CD4-positive, alpha-beta memory T cell (primary cell): ENCODE measurements around the gene SETD2. TPM values are rescaled to one million over a fixed set of nuclear protein-coding genes. Genes with fewer than 3 reads are reported as not detected.

Experiments used
- CTCF ChIA-PET: fragments of 350-600 bp; sonication (Branson Sonifier 250); formaldehyde crosslinking; loops from one replicate; lab custom pipeline; 2021; ENCODE audit warnings: inconsistent platforms; ENCODE audit not compliant: partially characterized antibody; lab: Charles Lee
- POLR2A ChIA-PET: fragments of 350-600 bp; sonication (Branson Sonifier 250); formaldehyde crosslinking; loops from one replicate; lab custom pipeline; 2021; ENCODE audit not compliant: partially characterized antibody; lab: Charles Lee
- DNase-seq, 5 donors: peaks; one replicate each; pipeline versions ENCODE4 v3.0.0 to v3.0.0-alpha.2; 2020 to 2022; ENCODE audit warnings: mixed read lengths in 1 of 5
- H3K27ac ChIP-seq: one replicate; pipeline ENCODE4 v1.7.0; 2013; ENCODE audit warnings: low read depth, low read length
- H3K27me3 ChIP-seq: 2 replicates; pipeline ENCODE4 v1.7.0; 2013; ENCODE audit warnings: mild to moderate bottlenecking, low read length, moderate library complexity; ENCODE audit not compliant: insufficient read depth
- H3K36me3 ChIP-seq: 2 replicates; pipeline ENCODE4 v1.7.0; 2013; ENCODE audit warnings: mild to moderate bottlenecking, low read length, moderate library complexity; ENCODE audit not compliant: insufficient read depth
- H3K4me1 ChIP-seq: 2 replicates; pipeline ENCODE4 v1.7.0; 2013; ENCODE audit warnings: mild to moderate bottlenecking, low read length, moderate library complexity; ENCODE audit not compliant: insufficient read depth
- H3K4me3 ChIP-seq, 2 donors: one replicate each; pipeline ENCODE4 v1.7.0; 2013; ENCODE audit warnings: low read length in 2 of 2, mild to moderate bottlenecking in 1 of 2
- H3K9me3 ChIP-seq, 2 donors: one replicate each; pipeline ENCODE4 v1.7.0; 2013; ENCODE audit warnings: low read length in 2 of 2, control low read depth in 1 of 2; ENCODE audit not compliant: control insufficient read depth in 1 of 2
- H3K27ac Mint-ChIP-seq, 7 donors: one replicate each; pipeline ENCODE4 v1.8.0; 2020 to 2021; ENCODE audit warnings: mixed read lengths in 7 of 7, mild to moderate bottlenecking in 6 of 7, inconsistent platforms in 3 of 7, moderate library complexity in 3 of 7
- H3K27me3 Mint-ChIP-seq, 2 donors: one replicate each; pipeline ENCODE4 v1.8.0; 2020 to 2021; ENCODE audit warnings: mixed read lengths in 2 of 2
- H3K36me3 Mint-ChIP-seq, 2 donors: one replicate each; pipeline ENCODE4 v1.8.0; 2020 to 2021; ENCODE audit warnings: mixed read lengths in 2 of 2, inconsistent platforms in 1 of 2, mild to moderate bottlenecking in 1 of 2
- H3K4me1 Mint-ChIP-seq, 4 donors: one replicate each; pipeline ENCODE4 v1.8.0; 2020 to 2021; ENCODE audit warnings: mixed read lengths in 4 of 4, mild to moderate bottlenecking in 1 of 4
- H3K4me3 Mint-ChIP-seq, 8 donors: one replicate each; pipeline ENCODE4 v1.8.0; 2020 to 2021; ENCODE audit warnings: mixed read lengths in 8 of 8, mild to moderate bottlenecking in 7 of 8, moderate library complexity in 6 of 8, inconsistent platforms in 3 of 8
- H3K9me3 Mint-ChIP-seq, 8 donors: one replicate each; pipeline ENCODE4 v1.8.0; 2020 to 2021; ENCODE audit warnings: mixed read lengths in 8 of 8, mild to moderate bottlenecking in 5 of 8, inconsistent platforms in 3 of 8, moderate library complexity in 1 of 8
- intact Hi-C: fragments of 100-400 bp; cut with micrococcal nuclease; formaldehyde crosslinking; loops from one replicate; pipeline ENCODE4 v1.15.1; 2023
- polyA plus RNA-seq, 2 donors: library from polyadenylated mRNA; unstranded; fragments of 300-500 nt; fragmentation: Illumina TruSeq; gene quantifications; one replicate each; pipeline ENCODE4 v1.2.3, GENCODE V29; 2021
- total RNA-seq, 2 experiments: library from RNA; stranded (reverse); gene quantifications; one replicate each; pipeline ENCODE4 v1.2.3, GENCODE V29; 2021

SETD2 gene
- total and polyA plus RNA-seq, 4 experiments from 2014 or later: 3.4 to 74.1 (median 50.0) TPM

GRCh38 chr3:47092090-47092489 is 71.8 kb downstream of the SETD2 start:
- CTCF ChIA-PET: no interaction called here
- H3K27me3 Mint-ChIP-seq: no peaks in the 10 kb centered on the region
- H3K36me3 Mint-ChIP-seq: peaks cover 34 to 60% of the 10 kb centered on the region in 2 donors
- Histone ChIP-seq H3K4me1 (no peaks in the 10 kb centered on the region), H3K27ac (no peak overlapping the region), H3K4me3 (no peak overlapping the region), H3K36me3 (peaks cover 40% of the 10 kb centered on the region), H3K27me3 (no peaks in the 10 kb centered on the region), H3K9me3 (no peaks in the 10 kb centered on the region)
- DNase-seq: no peak
- no peak overlapping the region for H3K4me3 Mint-ChIP-seq
- no peak overlapping the region for H3K27ac Mint-ChIP-seq
- POLR2A ChIA-PET: no interaction called here
- peaks cover 0 to 9% (median 7%) of the 10 kb centered on the region in 4 donors for H3K4me1 Mint-ChIP-seq
- intact Hi-C loops: no loop called here
- H3K9me3 Mint-ChIP-seq: no peaks in the 10 kb centered on the region

DNA sequence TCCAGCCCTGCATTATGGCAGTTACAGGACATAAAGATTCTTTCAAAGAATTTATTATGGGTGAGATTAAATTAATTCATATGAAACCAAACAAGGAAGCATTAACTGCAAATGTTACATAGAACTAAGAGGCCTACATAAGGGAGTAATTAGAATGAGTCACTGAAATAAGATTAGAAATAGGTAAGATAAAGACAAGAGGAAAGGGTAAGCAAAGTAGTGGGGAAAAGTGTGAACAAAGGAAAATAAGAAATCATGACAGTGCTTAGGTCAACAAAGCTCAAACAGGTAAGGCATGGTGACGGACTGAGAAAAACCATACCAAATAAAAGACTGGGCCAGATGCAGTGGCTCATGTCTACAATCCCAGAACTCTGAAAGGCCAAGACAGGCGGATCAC is 74.3 kb downstream of the SETD2 start:
- H3K27ac ChIP-seq: no peak overlapping the region
- no peaks in the 10 kb centered on the region for H3K4me1 ChIP-seq
- ChIA-PET POLR2A (no interaction called here), CTCF (no interaction called here)
- no peak overlapping the region for H3K4me3 ChIP-seq
- no peak overlapping the region for H3K4me3 Mint-ChIP-seq
- intact Hi-C loops: no loop called here
- peaks cover 29 to 58% of the 10 kb centered on the region in 2 donors for H3K36me3 Mint-ChIP-seq
- H3K27me3 Mint-ChIP-seq: no peaks in the 10 kb centered on the region
- H3K27me3 ChIP-seq: no peaks in the 10 kb centered on the region
- H3K4me1 Mint-ChIP-seq: peaks cover 0 to 8% (median 5%) of the 10 kb centered on the region in 4 donors
- H3K27ac Mint-ChIP-seq: peak overlapping the region in 4 of 7 donors; percentile 20 to 83 (median 58)
- DNase-seq: no peak
- peaks cover 35% of the 10 kb centered on the region for H3K36me3 ChIP-seq
- no peaks in the 10 kb centered on the region for H3K9me3 Mint-ChIP-seq
- no peaks in the 10 kb centered on the region for H3K9me3 ChIP-seq

GRCh38 chr3:47086071-47086470 is 77.8 kb downstream of the SETD2 start:
- Mint-ChIP-seq H3K4me3 (no peak overlapping the region), H3K36me3 (peaks cover 45 to 75% of the 10 kb centered on the region in 2 donors), H3K9me3 (no peaks in the 10 kb centered on the region), H3K27ac (peak overlapping the region in 3 of 7 donors; percentile 44 to 72 (median 70)), H3K27me3 (no peaks in the 10 kb centered on the region), H3K4me1 (peaks cover 11 to 17% (median 15%) of the 10 kb centered on the region in 4 donors)
- no peak for DNase-seq
- no peaks in the 10 kb centered on the region for H3K27me3 ChIP-seq
- no peaks in the 10 kb centered on the region for H3K4me1 ChIP-seq
- intact Hi-C loops: no loop called here
- POLR2A ChIA-PET: no interaction called here
- CTCF ChIA-PET: no interaction called here
- no peak overlapping the region for H3K4me3 ChIP-seq
- H3K36me3 ChIP-seq: peaks cover 47% of the 10 kb centered on the region
- no peaks in the 10 kb centered on the region for H3K9me3 ChIP-seq
- H3K27ac ChIP-seq: no peak overlapping the region

- intact Hi-C loops: no loop called here
- Histone ChIP-seq H3K9me3 (no peaks in the 10 kb centered on the region), H3K4me3 (no peak overlapping the region), H3K27ac (no peak overlapping the region), H3K36me3 (peaks cover 50% of the 10 kb centered on the region), H3K27me3 (no peaks in the 10 kb centered on the region), H3K4me1 (no peaks in the 10 kb centered on the region)
- H3K27me3 Mint-ChIP-seq: no peaks in the 10 kb centered on the region
- CTCF ChIA-PET: interaction anchor here (1.3 to 1.5 kb wide), 2 partner anchors 17 to 80 kb away, joined by 3 to 4 read pairs; partner anchors contain the start of gene SETD2
- H3K9me3 Mint-ChIP-seq: no peaks in the 10 kb centered on the region
- peak overlapping the region in 5 of 7 donors; percentile 30 to 76 (median 60) for H3K27ac Mint-ChIP-seq
- peak overlapping the region in 2 of 8 donors; percentile 9 to 36 for H3K4me3 Mint-ChIP-seq
- POLR2A ChIA-PET: interaction anchor here (1.8 kb wide), 1 partner anchor 80 kb away, joined by 5 read pairs; the partner anchor contains the start of gene SETD2
- H3K4me1 Mint-ChIP-seq: peaks cover 10 to 17% (median 14%) of the 10 kb centered on the region in 4 donors
- H3K36me3 Mint-ChIP-seq: peaks cover 47 to 84% of the 10 kb centered on the region in 2 donors
- peak in 1 of 5 donors; percentile 5 for DNase-seq
Observed at GRCh38 chr3:47083786-47084185, 80.1 kb downstream of the SETD2 start.

DNA sequence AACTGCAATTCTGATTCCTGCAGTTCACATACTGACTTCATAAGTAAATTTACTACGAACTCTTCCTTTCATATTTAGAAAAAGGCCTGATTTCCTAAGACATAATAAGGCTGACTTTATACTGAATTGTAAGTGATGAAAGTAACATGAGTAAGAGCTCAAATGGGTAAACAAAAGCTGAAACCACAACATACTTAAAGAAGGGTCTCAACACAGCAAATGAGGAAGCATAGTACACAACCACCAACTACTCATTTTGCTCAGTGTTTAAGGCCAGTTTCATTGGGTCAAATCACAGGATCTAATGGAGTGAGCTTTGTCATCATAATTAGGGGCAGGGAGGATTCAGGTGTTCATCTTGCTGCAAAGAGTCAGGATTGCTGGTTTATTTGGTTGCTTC is 81.4 kb downstream of the SETD2 start:
- Mint-ChIP-seq H3K9me3 (no peaks in the 10 kb centered on the region), H3K36me3 (peaks cover 43 to 81% of the 10 kb centered on the region in 2 donors), H3K4me3 (no peak overlapping the region), H3K27me3 (no peaks in the 10 kb centered on the region), H3K4me1 (peaks cover 10 to 21% (median 15%) of the 10 kb centered on the region in 4 donors), H3K27ac (peak overlapping the region in 6 of 7 donors; percentile 10 to 62 (median 34))
- peaks cover 40% of the 10 kb centered on the region for H3K36me3 ChIP-seq
- intact Hi-C loops: no loop called here
- ChIA-PET POLR2A (interaction anchor here (1.2 to 1.8 kb wide), 2 partner anchors 13 to 81 kb away, joined by 3 to 5 read pairs; partner anchors contain the start of gene SETD2), CTCF (interaction anchor here (0.6 to 1.3 kb wide), 5 partner anchors 10 to 246 kb away, joined by 3 to 4 read pairs (median 3); partner anchors contain the start of gene SETD2)
- H3K4me3 ChIP-seq: no peak overlapping the region
- H3K27ac ChIP-seq: no peak overlapping the region
- H3K27me3 ChIP-seq: no peaks in the 10 kb centered on the region
- no peak for DNase-seq
- no peaks in the 10 kb centered on the region for H3K9me3 ChIP-seq
- H3K4me1 ChIP-seq: no peaks in the 10 kb centered on the region

DNA sequence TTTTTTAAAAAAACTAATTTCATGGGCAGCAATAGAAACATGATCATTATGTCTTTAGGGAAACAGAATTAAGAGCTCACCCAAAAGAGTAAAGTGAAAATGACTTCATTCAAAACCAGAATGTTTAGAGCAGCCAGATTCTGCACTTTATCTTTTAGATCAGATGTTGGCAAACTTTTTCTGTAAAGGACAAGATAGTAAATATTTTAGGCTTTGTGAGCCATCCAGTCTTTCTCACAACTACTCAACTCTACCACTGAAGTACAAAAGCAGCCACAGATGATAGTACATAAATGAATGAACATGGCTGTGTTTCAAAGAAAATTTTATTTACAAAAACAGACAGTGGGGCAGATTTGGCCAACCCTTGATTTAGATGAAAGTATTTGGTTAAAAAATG is 84.5 kb downstream of the SETD2 start:
- peaks cover 30% of the 10 kb centered on the region for H3K36me3 ChIP-seq
- Mint-ChIP-seq H3K36me3 (peaks cover 48 to 80% of the 10 kb centered on the region in 2 donors), H3K9me3 (no peaks in the 10 kb centered on the region), H3K27ac (peak overlapping the region in 3 of 7 donors; percentile 5 to 83 (median 57)), H3K4me1 (peaks cover 15 to 27% (median 23%) of the 10 kb centered on the region in 4 donors), H3K27me3 (no peaks in the 10 kb centered on the region), H3K4me3 (no peak overlapping the region)
- H3K27me3 ChIP-seq: no peaks in the 10 kb centered on the region
- ChIA-PET CTCF (no interaction called here), POLR2A (no interaction called here)
- no peak overlapping the region for H3K4me3 ChIP-seq
- intact Hi-C loops: no loop called here
- H3K9me3 ChIP-seq: no peaks in the 10 kb centered on the region
- H3K4me1 ChIP-seq: no peaks in the 10 kb centered on the region
- no peak for DNase-seq
- no peak overlapping the region for H3K27ac ChIP-seq

GRCh38 chr3:47073685-47074084 is 90.2 kb downstream of the SETD2 start:
- intact Hi-C loops: no loop called here
- Mint-ChIP-seq H3K36me3 (peaks cover 41 to 56% of the 10 kb centered on the region in 2 donors), H3K9me3 (no peaks in the 10 kb centered on the region), H3K4me3 (no peak overlapping the region), H3K27ac (peak overlapping the region in 2 of 7 donors; percentile 47 to 49), H3K4me1 (peaks cover 15 to 27% (median 20%) of the 10 kb centered on the region in 4 donors), H3K27me3 (no peaks in the 10 kb centered on the region)
- no peak overlapping the region for H3K27ac ChIP-seq
- H3K9me3 ChIP-seq: no peaks in the 10 kb centered on the region
- CTCF ChIA-PET: interaction anchor here (1.1 kb wide), 1 partner anchor 22 kb away, joined by 4 read pairs; no protein-coding TSS in a partner anchor
- no peak overlapping the region for H3K4me3 ChIP-seq
- H3K36me3 ChIP-seq: no peaks in the 10 kb centered on the region
- H3K4me1 ChIP-seq: no peaks in the 10 kb centered on the region
- POLR2A ChIA-PET: interaction anchor here (0.6 to 1.0 kb wide), 2 partner anchors 15 to 1609 kb away, joined by 3 read pairs; no protein-coding TSS in a partner anchor
- DNase-seq: no peak
- H3K27me3 ChIP-seq: no peaks in the 10 kb centered on the region
